Endothelial cell of umbilical vein (primary cell): ENCODE measurements around the gene RAPGEF4. TPM values are rescaled to one million over a fixed set of nuclear protein-coding genes. Genes with fewer than 3 reads are reported as not detected.
A peak's percentile ranks its signal among the peaks of the same experiment; 100 is the strongest.

Source experiments
- BruUV-seq: library from RNA; stranded (reverse); fragments of 400-500 nt; replicated peaks from 2 replicates; lab custom pipeline; 2021; lab: Mats Ljungman, UMichigan
- CTCF ChIA-PET: fragments of 300-600, 350-600 bp; sonication (Branson Sonifier 250); formaldehyde crosslinking; loops from one replicate; lab custom pipeline; 2021; ENCODE audit warnings: antibody characterized with exemption, inconsistent platforms; lab: Charles Lee
- POLR2A ChIA-PET: fragments of 300-600, 350-600 bp; sonication (Branson Sonifier 250); formaldehyde crosslinking; loops from one replicate; lab custom pipeline; 2021; ENCODE audit warnings: antibody characterized with exemption, inconsistent platforms; lab: Charles Lee
- DNase-seq: peaks from one replicate; pipeline ENCODE4 v3.0.0-alpha.2; 2011; ENCODE audit warnings: low read depth, low spot score
- FAIRE-seq: peaks from 2 replicates; lab custom pipeline; 2011; peaks lifted over from hg19 to GRCh38; lab: Jason Lieb, UNC
- H2AFZ ChIP-seq: 2 replicates; pipeline ENCODE4 v1.6.0; 2012; ENCODE audit warnings: low read depth, low read length, control low read depth, inconsistent platforms
- H3K27ac ChIP-seq: 2 replicates; pipeline ENCODE4 v1.5.1; 2011; ENCODE audit warnings: low read depth, mild to moderate bottlenecking, control low read depth, low read length, moderate library complexity; ENCODE audit not compliant: insufficient read depth
- H3K27me3 ChIP-seq, 2 experiments: 2 replicates each; pipeline versions ENCODE4 v1.6.0 to v1.6.1; 2011; ENCODE audit warnings: low read length in 2 of 2, mixed read lengths in 1 of 2; ENCODE audit not compliant: control insufficient read depth in 2 of 2, insufficient read depth in 2 of 2
- H3K36me3 ChIP-seq, 2 experiments: 2 replicates in 1 of 2; 3 replicates in 1 of 2; pipeline ENCODE4 v1.5.1; 2011; ENCODE audit warnings: low read length in 2 of 2, mild to moderate bottlenecking in 1 of 2, moderate library complexity in 1 of 2; ENCODE audit not compliant: control insufficient read depth in 2 of 2, insufficient read depth in 2 of 2; ENCODE audit errors: extremely low read depth in 1 of 2
- H3K4me1 ChIP-seq: 3 replicates; pipeline ENCODE4 v1.5.1; 2011; ENCODE audit warnings: mild to moderate bottlenecking, low read length; ENCODE audit not compliant: control insufficient read depth, insufficient read depth; ENCODE audit errors: extremely low read depth
- H3K4me2 ChIP-seq: 2 replicates; pipeline ENCODE4 v1.6.1; 2011; ENCODE audit warnings: low read length, control low read depth, mixed read lengths; ENCODE audit not compliant: insufficient read depth
- H3K4me3 ChIP-seq, 3 experiments: fragments of 200-600 bp in 1 of 3; sonication (generic), shearing (Covaris generic) in 1 of 3; replicated peaks in 1 of 3; 2 replicates each; pipeline ENCODE4 v1.5.1; 2011 to 2016; ENCODE audit warnings: control low read depth in 3 of 3, low read length in 3 of 3, mild to moderate bottlenecking in 2 of 3, inconsistent platforms in 1 of 3, low read depth in 1 of 3, moderate library complexity in 1 of 3; ENCODE audit not compliant: insufficient read depth in 1 of 3
- H3K79me2 ChIP-seq: 2 replicates; pipeline ENCODE4 v1.6.0; 2012; ENCODE audit warnings: low read length, inconsistent platforms; ENCODE audit not compliant: control insufficient read depth, insufficient read depth
- H3K9ac ChIP-seq: replicated peaks from 2 replicates; pipeline ENCODE3; 2011; ENCODE audit warnings: low read length, control low read depth; ENCODE audit not compliant: insufficient read depth; ENCODE audit errors: extremely low read depth
- H3K9me1 ChIP-seq: replicated peaks from 3 replicates; pipeline ENCODE4 v1.6.0; 2011; ENCODE audit warnings: mild to moderate bottlenecking, low read length; ENCODE audit not compliant: control insufficient read depth, insufficient read depth; ENCODE audit errors: extremely low read depth
- H3K9me3 ChIP-seq: replicated peaks from 2 replicates; pipeline ENCODE4 v1.5.1; 2012; ENCODE audit warnings: low read length, inconsistent platforms; ENCODE audit not compliant: control insufficient read depth, insufficient read depth
- H4K20me1 ChIP-seq: replicated peaks from 2 replicates; pipeline ENCODE3; 2011; ENCODE audit warnings: mild to moderate bottlenecking, low read length; ENCODE audit not compliant: control insufficient read depth, insufficient read depth; ENCODE audit errors: extremely low read depth
- EZH2 ChIP-seq: IDR thresholded peaks from 2 replicates; pipeline ENCODE4 v1.6.1; 2012; ENCODE audit warnings: borderline replicate concordance, low read depth, mild to moderate bottlenecking, moderate library complexity, low read length, inconsistent platforms; ENCODE audit not compliant: severe bottlenecking
- JUN ChIP-seq: IDR thresholded peaks from 2 replicates; pipeline ENCODE4 v1.6.1; 2011; ENCODE audit warnings: borderline replicate concordance, low read depth; ENCODE audit not compliant: insufficient read length, insufficient read depth
- dilution Hi-C: fragments of 300-500 bp; cut with MboI; formaldehyde crosslinking; loops from one replicate; pipeline ENCODE4 v1.15.0; 2019; ENCODE audit warnings: low sequenced_read_pairs; ENCODE audit not compliant: extremely low pct_ligation_motif_present
- intact Hi-C: fragments of 100-400 bp; cut with micrococcal nuclease; formaldehyde crosslinking; loops from one replicate; pipeline ENCODE4 v1.10.0; 2022
- polyA plus RNA-seq, 4 experiments: library from polyadenylated mRNA; depleted of rRNA in 3 of 4; stranded (reverse) in 3 of 4; unstranded in 1 of 4; fragments of >200 nt; gene quantifications; 2 replicates each; pipeline versions ENCODE4 v1.2.1 to v1.2.3, GENCODE V29; 2011 to 2012; ENCODE audit warnings: missing spikeins in 1 of 4
- total RNA-seq: library from RNA; stranded (reverse); gene quantifications from 2 replicates; pipeline ENCODE4 v1.2.3, GENCODE V29; 2021
- TF ChIP-seq, protein P1 (sequence below), 2 donors: IDR thresholded peaks; 1 replicate in 1 of 2; 2 replicates in 1 of 2; pipeline ENCODE4 v1.5.1; 2011; ENCODE audit warnings: low read length in 2 of 2, mild to moderate bottlenecking in 2 of 2, moderate library complexity in 2 of 2, control low read depth in 1 of 2, inconsistent platforms in 1 of 2, low read depth in 1 of 2; ENCODE audit not compliant: insufficient read depth in 1 of 2; ENCODE audit errors: extremely low read depth in 1 of 2
- TF ChIP-seq, protein P2 (sequence below): IDR thresholded peaks from 2 replicates; pipeline ENCODE4 v1.6.1; 2011; ENCODE audit not compliant: insufficient read depth, insufficient read length

Gene RAPGEF4
- total and polyA plus RNA-seq, 2 donors (not counting 3 experiments of a cell fraction or from before 2014, with no cell fraction given): 7.2 to 9.2 TPM

DNA sequence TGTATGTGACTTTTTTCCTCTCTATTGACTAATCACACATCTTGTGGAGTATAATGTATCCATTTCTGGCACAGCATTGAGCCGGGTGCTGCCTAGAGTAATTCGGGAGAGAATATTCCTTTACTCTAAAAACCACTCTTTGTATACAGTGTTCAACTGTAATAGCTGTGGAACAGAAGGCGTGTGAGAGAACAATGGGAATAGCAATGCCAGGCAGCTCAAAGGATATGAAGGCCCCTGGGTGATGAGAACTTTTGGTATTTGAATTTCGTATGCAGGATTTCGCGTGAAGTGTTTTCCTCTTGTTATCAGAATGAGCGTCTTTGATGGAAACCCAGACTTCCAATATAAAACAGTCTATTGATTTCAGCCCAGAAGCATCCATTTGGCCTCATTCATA is 255.4 kb downstream of the RAPGEF4 start:
- Histone ChIP-seq H3K36me3 (peaks cover 0 to 5% of the 10 kb centered on the region in 2 experiments), H3K27me3 (no peaks in the 10 kb centered on the region), H3K4me1 (peaks cover 7% of the 10 kb centered on the region), H3K9me3 (no peaks in the 10 kb centered on the region), H3K27ac (no peak overlapping the region), H2AFZ (no peak overlapping the region), H4K20me1 (no peaks in the 10 kb centered on the region), H3K4me3 (no peak overlapping the region), H3K4me2 (no peak overlapping the region), H3K9me1 (no peaks in the 10 kb centered on the region), H3K79me2 (no peaks in the 10 kb centered on the region), H3K9ac (no peak overlapping the region)
- dilution Hi-C loops: no loop called here
- TF ChIP-seq, protein P1, sequence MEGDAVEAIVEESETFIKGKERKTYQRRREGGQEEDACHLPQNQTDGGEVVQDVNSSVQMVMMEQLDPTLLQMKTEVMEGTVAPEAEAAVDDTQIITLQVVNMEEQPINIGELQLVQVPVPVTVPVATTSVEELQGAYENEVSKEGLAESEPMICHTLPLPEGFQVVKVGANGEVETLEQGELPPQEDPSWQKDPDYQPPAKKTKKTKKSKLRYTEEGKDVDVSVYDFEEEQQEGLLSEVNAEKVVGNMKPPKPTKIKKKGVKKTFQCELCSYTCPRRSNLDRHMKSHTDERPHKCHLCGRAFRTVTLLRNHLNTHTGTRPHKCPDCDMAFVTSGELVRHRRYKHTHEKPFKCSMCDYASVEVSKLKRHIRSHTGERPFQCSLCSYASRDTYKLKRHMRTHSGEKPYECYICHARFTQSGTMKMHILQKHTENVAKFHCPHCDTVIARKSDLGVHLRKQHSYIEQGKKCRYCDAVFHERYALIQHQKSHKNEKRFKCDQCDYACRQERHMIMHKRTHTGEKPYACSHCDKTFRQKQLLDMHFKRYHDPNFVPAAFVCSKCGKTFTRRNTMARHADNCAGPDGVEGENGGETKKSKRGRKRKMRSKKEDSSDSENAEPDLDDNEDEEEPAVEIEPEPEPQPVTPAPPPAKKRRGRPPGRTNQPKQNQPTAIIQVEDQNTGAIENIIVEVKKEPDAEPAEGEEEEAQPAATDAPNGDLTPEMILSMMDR (IDR thresholded peaks at IDR 0.05; ENCODE audit: extremely low read depth in 1 of 2, insufficient read depth in 1 of 2, low read depth in 1 of 2, low read length in 2 of 2): no peak
- TF ChIP-seq EZH2 (no peak), JUN (no peak)
- TF ChIP-seq, protein P2, sequence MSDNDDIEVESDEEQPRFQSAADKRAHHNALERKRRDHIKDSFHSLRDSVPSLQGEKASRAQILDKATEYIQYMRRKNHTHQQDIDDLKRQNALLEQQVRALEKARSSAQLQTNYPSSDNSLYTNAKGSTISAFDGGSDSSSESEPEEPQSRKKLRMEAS: no peak
- no TSS peak for BruUV-seq
- FAIRE-seq (no peak), DNase-seq (peak; percentile 31)
- CTCF ChIA-PET: interaction anchor here (1.1 to 1.7 kb wide), 4 partner anchors 19 to 219 kb away, joined by 5 read pairs; no protein-coding TSS in a partner anchor
- POLR2A ChIA-PET: no interaction called here
- intact Hi-C loops: no loop called here

DNA sequence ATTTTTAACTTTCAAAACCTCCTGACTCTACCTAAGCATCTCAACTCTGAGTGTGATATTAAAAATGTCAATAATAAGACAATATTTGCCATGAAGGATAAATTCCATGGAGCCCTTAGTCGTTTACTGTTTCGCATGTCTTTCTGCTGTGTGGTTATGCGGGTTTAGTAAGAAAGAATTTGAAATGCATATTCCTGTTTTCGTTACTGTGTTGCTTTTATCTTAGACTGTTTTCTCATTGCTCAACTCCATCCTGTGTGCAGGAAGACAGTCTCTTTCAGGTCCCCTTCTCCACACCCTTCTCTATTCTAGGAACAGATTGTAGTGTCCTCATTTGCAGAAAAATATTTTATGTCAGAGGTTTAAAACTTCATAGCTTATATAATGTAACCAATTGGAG is 257.5 kb downstream of the RAPGEF4 start:
- FAIRE-seq: no peak
- BruUV-seq: no TSS peak
- DNase-seq: no peak

More for the DNA sequence above, 257.5 kb downstream of the RAPGEF4 start:
- TF ChIP-seq, protein P2: no peak
- no peaks in the 10 kb centered on the region for H3K27me3 ChIP-seq
- CTCF ChIA-PET: interaction anchor here (0.8 to 1.6 kb wide), 4 partner anchors 13 to 62 kb away, joined by 3 to 4 read pairs (median 3); no protein-coding TSS in a partner anchor
- H4K20me1 ChIP-seq: no peaks in the 10 kb centered on the region
- H3K36me3 ChIP-seq: peaks cover 0 to 5% of the 10 kb centered on the region in 2 experiments
- intact Hi-C loops (no loop called here), dilution Hi-C loops (no loop called here)
- H3K9me3 ChIP-seq: no peaks in the 10 kb centered on the region
- H3K9me1 ChIP-seq: no peaks in the 10 kb centered on the region
- no peaks in the 10 kb centered on the region for H3K79me2 ChIP-seq
- no peak overlapping the region for H2AFZ ChIP-seq
- H3K4me2 ChIP-seq: no peak overlapping the region
- POLR2A ChIA-PET: no interaction called here
- peaks cover 9% of the 10 kb centered on the region for H3K4me1 ChIP-seq
- no peak overlapping the region for H3K4me3 ChIP-seq
- H3K27ac ChIP-seq: no peak overlapping the region
- no peak overlapping the region for H3K9ac ChIP-seq
